Activated gamma-delta T cell (primary cell): Measurements from ENCODE around the gene SLC44A1.

Source experiments
- DNase-seq: peaks from one replicate; lab custom pipeline; 2025; lab: John Stamatoyannopoulos, UW

The SLC44A1 gene

GRCh38 chr9:105432247-105432842 lies 187.9 kb downstream of the SLC44A1 start:
- DNase-seq, result no peak

DNA sequence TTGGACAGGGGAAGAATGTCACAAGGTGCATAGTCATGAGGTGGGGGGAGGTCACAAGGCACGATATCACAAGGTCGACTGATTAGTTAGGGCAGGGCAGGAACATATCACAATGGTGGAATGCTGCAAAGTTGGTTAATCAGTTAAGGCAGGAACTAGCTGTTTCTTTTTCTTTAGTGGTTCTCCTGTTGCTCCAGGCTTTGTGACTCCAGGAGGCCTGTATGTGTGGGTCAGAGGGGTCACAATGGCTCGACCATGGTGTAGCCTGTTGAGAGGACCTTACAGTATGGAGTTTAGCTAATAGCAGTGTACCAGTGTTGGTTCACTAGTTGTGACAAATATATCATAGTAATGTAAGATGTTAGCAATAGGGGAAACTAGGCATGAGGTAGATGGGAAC lies 191.0 kb downstream of the SLC44A1 start:
- DNase-seq, result no peak

DNA sequence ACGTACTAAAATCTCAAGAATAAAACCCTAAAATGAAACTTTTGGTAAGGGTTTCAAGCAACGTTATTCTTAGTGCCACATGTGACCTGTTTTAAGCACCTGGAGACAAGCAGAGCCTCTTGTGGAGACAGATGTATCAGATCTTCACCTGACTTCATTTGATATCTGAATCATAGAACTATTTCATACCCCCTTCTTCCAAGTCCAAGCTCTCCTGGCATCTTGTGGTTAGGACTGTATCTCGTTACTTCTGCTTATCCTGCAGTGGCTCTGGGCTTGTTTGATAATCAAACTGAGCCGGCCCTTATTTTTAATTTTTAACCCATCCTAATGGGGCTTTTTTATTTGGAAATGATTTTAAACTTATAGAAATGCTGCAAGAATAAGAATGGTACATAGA lies 192.3 kb downstream of the SLC44A1 start:
- DNase-seq, result no peak

DNA sequence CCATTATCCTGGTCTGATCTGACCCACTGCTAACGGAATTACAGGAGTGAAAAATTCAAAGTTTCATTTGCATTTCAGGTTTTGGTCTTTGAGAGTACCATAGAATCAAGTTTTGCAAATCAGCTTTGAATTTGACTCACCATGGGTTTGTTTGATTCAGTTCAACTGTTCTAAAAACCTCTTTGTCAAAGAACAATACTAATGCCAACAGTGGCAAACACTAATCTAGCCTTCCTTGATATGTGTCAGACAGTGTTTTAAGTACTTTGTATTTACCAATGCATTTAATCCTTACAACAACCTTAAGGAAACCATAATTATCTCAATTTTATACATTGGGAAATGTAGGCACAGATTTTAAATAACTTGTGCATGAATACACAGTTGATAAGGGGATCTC lies 193.3 kb downstream of the SLC44A1 start:
- no peak for DNase-seq

- no peak for DNase-seq
Observed at GRCh38 chr9:105438141-105438806, 193.8 kb downstream of the SLC44A1 start.

DNA sequence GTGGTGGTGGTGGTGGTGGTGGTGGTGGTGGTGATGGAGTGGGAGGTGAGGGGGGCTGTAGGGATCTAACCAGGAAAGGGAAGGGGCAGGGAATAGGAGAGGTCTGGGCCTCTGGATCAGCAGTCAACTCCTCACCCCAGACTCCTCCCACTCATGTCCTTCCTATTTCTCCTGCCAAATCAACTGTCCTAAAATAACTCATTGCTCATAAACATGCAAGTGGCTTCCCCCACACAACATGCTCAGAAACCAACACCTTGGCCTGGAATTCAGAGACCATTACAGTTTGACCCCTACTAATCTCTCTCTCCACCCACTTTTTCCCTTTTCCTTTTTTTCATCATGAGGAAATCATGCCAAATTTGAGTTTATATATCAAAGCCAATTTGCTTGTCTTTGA lies 195.0 kb downstream of the SLC44A1 start:
- DNase-seq, result no peak

DNA sequence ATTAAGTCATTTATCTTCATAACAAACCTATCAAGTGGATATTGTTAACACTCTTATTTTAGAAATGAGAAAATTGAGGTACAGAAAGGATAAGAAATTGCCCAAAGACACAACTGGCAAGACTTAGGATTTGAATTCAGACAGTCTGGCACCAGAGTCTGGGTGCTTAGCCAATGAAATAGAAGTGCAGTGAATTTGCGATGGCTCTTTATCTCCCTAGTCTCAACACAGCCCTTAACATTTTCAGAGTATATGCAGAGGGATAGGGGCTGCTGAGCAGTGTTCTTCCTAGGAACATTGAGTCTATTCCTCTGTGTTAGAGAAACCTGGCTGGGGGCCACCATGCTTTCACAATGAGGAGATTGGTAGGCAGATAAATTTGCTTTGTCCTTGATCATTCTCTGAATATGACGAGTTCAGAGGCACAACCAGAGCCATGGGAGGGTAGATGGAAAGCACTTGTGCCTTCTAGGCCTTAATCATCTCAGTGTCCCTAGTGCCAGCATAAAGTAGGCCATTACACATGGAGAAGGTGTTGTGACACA lies 197.2 kb downstream of the SLC44A1 start:
- DNase-seq, result no peak

DNA sequence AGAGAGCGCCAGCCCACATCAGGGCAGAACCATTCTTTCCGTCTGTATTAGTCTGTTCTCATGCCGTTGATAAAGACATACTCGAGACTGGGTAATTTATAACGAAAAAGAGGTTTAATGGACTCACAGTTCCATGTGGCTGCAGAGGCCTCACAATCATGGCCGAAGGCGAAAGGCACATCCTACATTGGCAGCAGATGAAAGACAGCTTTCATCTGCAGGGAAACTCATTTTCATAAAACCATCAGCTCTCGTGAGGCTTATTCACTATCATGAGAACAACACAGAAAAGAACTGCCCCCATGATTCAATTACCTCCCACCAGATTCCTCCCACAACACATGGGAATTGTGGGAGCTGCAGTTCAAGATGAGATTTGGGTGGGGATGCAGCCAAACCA lies 198.7 kb downstream of the SLC44A1 start:
- DNase-seq, result no peak

DNA sequence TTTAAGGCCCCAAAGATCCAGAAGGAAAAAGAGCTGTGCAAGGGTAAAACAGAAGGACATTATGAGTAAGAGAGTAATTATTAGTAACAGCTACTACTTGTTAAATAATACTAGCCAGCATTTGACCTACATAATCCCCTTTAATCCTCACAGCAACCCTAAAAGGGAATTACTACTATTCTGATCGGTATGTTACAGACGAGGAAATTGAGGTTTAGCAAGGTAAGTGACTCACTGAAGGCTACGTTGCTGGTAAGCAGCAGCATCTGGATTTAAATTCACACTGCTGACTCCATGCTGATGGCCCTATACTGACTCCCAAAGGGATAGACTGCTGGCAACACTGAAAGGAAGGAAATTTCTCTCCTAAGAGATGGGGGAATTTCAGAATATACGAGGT lies 199.7 kb downstream of the SLC44A1 start:
- DNase-seq, result no peak

GRCh38 chr9:105445203-105445881 lies 200.9 kb downstream of the SLC44A1 start:
- DNase-seq, result no peak

- no peak for DNase-seq
Observed at GRCh38 chr9:105447386-105447813, 202.9 kb downstream of the SLC44A1 start.

DNA sequence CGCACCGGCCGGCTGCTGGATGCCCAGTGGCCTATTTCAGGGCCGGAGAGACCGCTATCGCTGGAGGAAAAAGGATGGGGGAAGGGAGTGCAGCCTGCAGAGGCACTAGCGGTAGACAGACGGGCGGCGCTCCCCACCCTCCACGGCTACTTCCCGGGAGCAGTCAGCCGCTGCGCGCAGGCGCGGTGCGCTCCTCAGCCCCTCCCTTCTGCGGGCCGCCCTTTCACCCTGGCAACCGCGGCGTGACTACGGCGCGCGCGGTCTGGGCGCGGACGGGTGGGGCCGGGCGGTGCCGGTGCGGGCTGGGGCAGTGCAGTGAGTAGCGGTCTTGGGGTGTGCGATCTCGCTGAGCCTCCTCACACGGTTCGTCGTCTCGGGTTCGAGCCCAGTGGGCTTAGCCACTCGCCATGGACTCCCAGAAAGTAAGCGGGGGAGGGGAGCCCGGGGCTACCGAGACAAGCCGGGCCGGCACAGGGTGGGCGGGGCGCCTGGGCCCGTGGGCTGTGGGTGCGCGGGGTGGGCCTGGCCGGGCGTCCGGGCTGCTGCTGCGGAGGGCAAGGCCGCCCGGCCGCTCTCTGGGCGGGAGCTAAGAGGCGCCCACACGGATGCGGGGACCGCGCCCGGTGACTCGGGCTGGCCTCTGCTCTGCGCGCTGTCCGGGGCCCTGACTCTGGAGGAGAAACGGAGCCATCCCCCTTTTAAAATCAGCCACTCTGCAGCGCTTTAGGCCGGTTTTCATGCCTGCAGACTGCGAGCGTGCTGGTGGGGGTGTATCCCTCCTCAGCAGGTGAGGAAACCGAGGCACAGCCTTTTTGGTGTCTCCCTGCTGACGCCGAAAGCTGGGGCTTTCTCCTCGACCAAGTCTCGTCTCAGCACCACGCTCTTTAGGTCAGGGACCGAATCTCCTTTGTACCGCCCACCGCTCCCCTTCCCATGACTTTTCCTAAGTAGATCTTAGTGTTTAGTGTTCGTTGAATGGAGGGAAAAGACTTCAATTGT lies 203.7 kb downstream of the SLC44A1 start, which contains the start of gene FSD1L:
Gene FSD1L (plus strand): TSS at position 221 of the 999 bp plus-strand sequence. CDS start 187 bp downstream, at position 408.
- DNase-seq, result peak; percentile 44

- DNase-seq, result no peak
Observed at GRCh38 chr9:105449081-105449480, 204.6 kb downstream of the SLC44A1 start.

GRCh38 chr9:105452185-105452584 lies 207.7 kb downstream of the SLC44A1 start:
- no peak for DNase-seq

GRCh38 chr9:105455836-105456475 lies 211.5 kb downstream of the SLC44A1 start:
- no peak for DNase-seq

- no peak for DNase-seq
Observed at GRCh38 chr9:105457560-105458294, 213.3 kb downstream of the SLC44A1 start.

GRCh38 chr9:105458404-105458803 lies 214.0 kb downstream of the SLC44A1 start:
- no peak for DNase-seq

GRCh38 chr9:105459336-105459735 lies 214.9 kb downstream of the SLC44A1 start:
- DNase-seq, result no peak

DNA sequence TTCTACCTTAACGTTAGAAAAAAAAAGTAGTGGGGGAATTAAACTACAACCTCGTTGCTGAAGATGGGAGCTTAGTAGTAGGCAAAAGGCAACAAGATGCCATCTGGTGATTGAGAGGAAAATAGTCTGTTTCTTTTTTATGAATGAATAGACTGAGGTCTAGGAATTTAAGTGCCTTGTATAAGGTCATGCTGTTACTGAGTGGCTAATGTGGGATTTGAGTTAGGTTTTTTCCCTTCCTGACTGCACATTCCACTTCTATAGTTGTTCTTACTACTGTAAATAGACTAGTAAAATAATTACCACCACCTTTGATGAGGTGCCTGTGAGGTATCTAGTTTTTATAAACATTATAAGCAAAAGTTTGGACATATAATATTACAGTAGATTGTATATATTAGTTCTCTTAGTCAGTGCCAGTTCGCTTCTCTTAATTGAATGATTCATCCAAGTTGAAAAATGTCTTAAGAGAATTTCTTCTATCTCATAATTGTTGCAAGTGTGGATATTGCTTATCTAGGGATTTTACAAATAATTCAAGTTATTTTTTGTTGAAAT lies 222.5 kb downstream of the SLC44A1 start:
- no peak for DNase-seq

- no peak for DNase-seq
Observed at GRCh38 chr9:105468875-105469274, 224.4 kb downstream of the SLC44A1 start.
